ENCODE data around the gene SPEF2. TPM values are rescaled to one million over a fixed set of nuclear protein-coding genes. Genes with fewer than 3 reads are reported as not detected.

SPEF2 gene
- total and polyA plus RNA-seq, 9 of the 15 experiments (the other 6 are each of a cell fraction or from before 2014, with no cell fraction given) = 0.11 to 0.62 (median 0.20) TPM; not detected in 2

GRCh38 chr5:35668319-35668718 is 50.7 kb downstream of the SPEF2 start (continued):
- TF ChIP-seq CCNT2 (IDR thresholded peaks at IDR 0.05; ENCODE audit: borderline replicate concordance, extremely low read depth, insufficient read length, low read depth, low read length) (no peak), FOXP4 (CRISPR knock-in tag; IDR thresholded peaks at IDR 0.05; ENCODE audit: borderline replicate concordance) (no peak)

- no TSS peak for BruUV-seq (replicated peaks)
- ATAC-seq = no peak
- Histone ChIP-seq H2AFZ (ENCODE audit: low read depth, low read length) (no peak overlapping the region), H4K20me1 (replicated peaks; ENCODE audit: control insufficient read depth, insufficient read depth, low read length) (no peaks in the 10 kb centered on the region), H3K9me1 (ENCODE audit: control insufficient read depth, insufficient read depth, low read length) (no peaks in the 10 kb centered on the region), H3K4me2 (ENCODE audit: insufficient read depth, low read length) (no peak overlapping the region), H3K9ac (ENCODE audit: insufficient read depth in 1 of 2, low read depth in 2 of 2, low read length in 2 of 2) (no peak overlapping the region), H3K27ac (ENCODE audit: extremely low read depth, low read depth, low read length) (no peak overlapping the region), H3K4me3 (no peak overlapping the region), H3K36me3 (ENCODE audit: control insufficient read depth, insufficient read depth, low read length) (no peaks in the 10 kb centered on the region), H3K79me2 (ENCODE audit: control insufficient read depth, insufficient read depth, low read length) (no peaks in the 10 kb centered on the region), H3K4me1 (replicated peaks in 1 of 2; ENCODE audit: control insufficient read depth in 2 of 2, insufficient read depth in 2 of 2, low read length in 2 of 2) (no peaks in the 10 kb centered on the region), H3K9me3 (replicated peaks; ENCODE audit: control insufficient read depth, insufficient read depth, low read depth, low read length) (no peaks in the 10 kb centered on the region), H3K27me3 (ENCODE audit: control insufficient read depth in 2 of 2, insufficient read depth in 2 of 2, low read length in 2 of 2) (no peaks in the 10 kb centered on the region)
- in situ Hi-C loops (cut with MboI) (no loop called here), intact Hi-C loops (cut with micrococcal nuclease) (no loop called here)
- no peak for DNase-seq (ENCODE audit: extremely low read depth in 1 of 4, low spot score in 3 of 4)
- POLR2A ChIA-PET = no interaction called here
- no peak for FAIRE-seq
- CTCF ChIA-PET (ENCODE audit: low intra/inter-chr PET ratio) = no interaction called here
- 2% methylated on average over 2 of the region's 2 CpGs for WGBS (ENCODE audit: insufficient coverage, low coverage, missing lambda C conversion rate)
- TF ChIP-seq SAFB (IDR thresholded peaks at IDR 0.05; ENCODE audit: borderline replicate concordance, low read depth, low read length) (no peak), ZNF431 (CRISPR knock-in tag; IDR thresholded peaks at IDR 0.05) (no peak), ARID3B (CRISPR knock-in tag; IDR thresholded peaks at IDR 0.05; ENCODE audit: borderline replicate concordance) (no peak), NUFIP1 (IDR thresholded peaks at IDR 0.05; ENCODE audit: partially characterized antibody) (no peak), IRF9 (tag; IDR thresholded peaks at IDR 0.05) (no peak), CC2D1A (IDR thresholded peaks at IDR 0.05) (no peak), KLF10 (CRISPR knock-in tag; IDR thresholded peaks at IDR 0.05) (no peak), CEBPB (tag; IDR thresholded peaks at IDR 0.05) (no peak), CTBP1 (IDR thresholded peaks at IDR 0.05; ENCODE audit: borderline replicate concordance) (no peak), ZNF347 (CRISPR knock-in tag; IDR thresholded peaks at IDR 0.05; ENCODE audit: low read depth) (no peak), NCOR1 (IDR thresholded peaks at IDR 0.05) (no peak), THRAP3 (IDR thresholded peaks at IDR 0.05; ENCODE audit: borderline replicate concordance) (no peak)
Observed at GRCh38 chr5:35668794-35669193, 51.1 kb downstream of the SPEF2 start.
